SK-N-SH (cell line): ENCODE results near the gene PPP2R2B. TPM values are rescaled to one million over a fixed set of nuclear protein-coding genes. Genes with fewer than 3 reads are reported as not detected.

Experiments used
- CTCF ChIA-PET: fragments of 300-600, 350-600 bp; formaldehyde crosslinking; extraction: SDS; loops from one replicate; lab custom pipeline; 2021; lab: Yijun Ruan, JAX
- POLR2A ChIA-PET: fragments of 350-600 bp; sonication (Branson Sonifier 250); formaldehyde crosslinking; extraction: SDS; loops from one replicate; lab custom pipeline; 2020; ENCODE audit warnings: antibody characterized with exemption, inconsistent platforms; lab: Yijun Ruan, JAX
- DNase-seq: peaks from one replicate; pipeline ENCODE4 v3.0.0; 2012
- H2AFZ ChIP-seq: fragments of 200-600 bp; sonication (generic); 2 replicates; pipeline ENCODE4 v1.8.1; 2016; ENCODE audit warnings: antibody characterized with exemption, mild to moderate bottlenecking, low read depth
- H3F3A ChIP-seq: fragments of 200-600 bp; sonication (generic); replicated peaks from 2 replicates; pipeline ENCODE3; 2016; ENCODE audit warnings: antibody characterized with exemption, mild to moderate bottlenecking; ENCODE audit not compliant: insufficient read depth
- H3K27ac ChIP-seq, 2 experiments: fragments of 200-500 bp in 1 of 2; fragments of 200-600 bp in 1 of 2; sonication (Bioruptor generic) in 1 of 2; sonication (generic), shearing (Covaris generic) in 1 of 2; 2 replicates each; pipeline versions ENCODE4 v1.5.1 to v1.6.1; 2014 to 2016; ENCODE audit warnings: low read depth in 2 of 2, inconsistent platforms in 1 of 2, low read length in 1 of 2, mild to moderate bottlenecking in 1 of 2, mixed read lengths in 1 of 2
- H3K27me3 ChIP-seq: fragments of 200-600 bp; sonication (generic), shearing (Covaris generic); 2 replicates; pipeline ENCODE4 v1.6.1; 2016; ENCODE audit warnings: mixed run types; ENCODE audit not compliant: insufficient read depth
- H3K36me3 ChIP-seq, 2 experiments: fragments of 200-500 bp in 1 of 2; fragments of 200-600 bp in 1 of 2; sonication (Bioruptor generic) in 1 of 2; sonication (generic) in 1 of 2; replicated peaks in 1 of 2; 2 replicates each; pipeline versions ENCODE3 to v1.5.1; 2014 to 2016; ENCODE audit warnings: low read length in 1 of 2, mild to moderate bottlenecking in 1 of 2; ENCODE audit not compliant: insufficient read depth in 2 of 2, control insufficient read depth in 1 of 2
- H3K4me1 ChIP-seq, 2 experiments: fragments of 200-500 bp in 1 of 2; fragments of 200-600 bp in 1 of 2; sonication (Bioruptor generic) in 1 of 2; sonication (generic), shearing (Covaris generic) in 1 of 2; 2 replicates each; pipeline versions ENCODE4 v1.5.1 to v1.6.1; 2014 to 2016; ENCODE audit warnings: low read depth in 1 of 2, low read length in 1 of 2, mixed run types in 1 of 2; ENCODE audit not compliant: insufficient read depth in 2 of 2, control insufficient read depth in 1 of 2
- H3K4me2 ChIP-seq: fragments of 200-600 bp; sonication (generic), shearing (Covaris generic); 2 replicates; pipeline ENCODE4 v1.6.1; 2017; ENCODE audit warnings: mixed run types
- H3K4me3 ChIP-seq, 2 experiments: fragments of 200-500 bp in 1 of 2; fragments of 200-600 bp in 1 of 2; sonication (Bioruptor generic) in 1 of 2; sonication (generic), shearing (Covaris generic) in 1 of 2; 2 replicates each; pipeline versions ENCODE4 v1.5.1 to v1.8.1; 2014 to 2016; ENCODE audit warnings: low read depth in 2 of 2, inconsistent platforms in 1 of 2, low read length in 1 of 2, mild to moderate bottlenecking in 1 of 2, mixed read lengths in 1 of 2, moderate library complexity in 1 of 2
- H3K79me2 ChIP-seq: fragments of 200-600 bp; sonication (generic); 2 replicates; pipeline ENCODE4 v1.8.1; 2017; ENCODE audit warnings: mild to moderate bottlenecking; ENCODE audit not compliant: insufficient read depth
- H3K9ac ChIP-seq: fragments of 200-600 bp; sonication (generic); 2 replicates; pipeline ENCODE4 v1.6.1; 2017; ENCODE audit warnings: mixed run types
- H3K9me2 ChIP-seq: fragments of 200-600 bp; sonication (generic); 2 replicates; pipeline ENCODE4 v1.6.1; 2017; ENCODE audit warnings: mixed run types
- H3K9me3 ChIP-seq: fragments of 200-600 bp; sonication (generic); 2 replicates; pipeline ENCODE4 v1.6.1; 2017; ENCODE audit warnings: mixed run types, mild to moderate bottlenecking, moderate library complexity
- H4K20me1 ChIP-seq: fragments of 200-600 bp; sonication (generic); 2 replicates; pipeline ENCODE4 v1.6.1; 2017; ENCODE audit warnings: mild to moderate bottlenecking, mixed run types; ENCODE audit not compliant: insufficient read depth
- CHD2 ChIP-seq: fragments of 150-350 bp; IDR thresholded peaks from 2 replicates; pipeline ENCODE4 v1.6.1; 2018; ENCODE audit warnings: low read length; ENCODE audit not compliant: partially characterized antibody
- CTCF ChIP-seq: fragments of 200-600 bp; sonication (generic); IDR thresholded peaks from 2 replicates; pipeline ENCODE4 v1.6.1; 2017; ENCODE audit warnings: antibody characterized with exemption, mild to moderate bottlenecking, moderate library complexity
- ELF1 ChIP-seq: IDR thresholded peaks from 2 replicates; pipeline ENCODE4 v1.4.0; 2012
- EZH2phosphoT487 ChIP-seq: fragments of 200-600 bp; sonication (generic); IDR thresholded peaks from 2 replicates; pipeline ENCODE4 v1.6.1; 2017; ENCODE audit warnings: low read depth, mixed run types, mild to moderate bottlenecking, antibody characterized with exemption, moderate library complexity, borderline replicate concordance
- FOSL2 ChIP-seq: IDR thresholded peaks from 2 replicates; pipeline ENCODE4 v1.4.0; 2012; ENCODE audit warnings: low read depth, mild to moderate bottlenecking, moderate library complexity, borderline replicate concordance
- FOXJ3 ChIP-seq: sonication (generic); formaldehyde crosslinking; IDR thresholded peaks from 2 replicates; pipeline ENCODE4 v1.5.1; 2020; ENCODE audit warnings: mild to moderate bottlenecking, missing genetic modification reagents
- FOXM1 ChIP-seq: IDR thresholded peaks from 2 replicates; pipeline ENCODE4 v1.4.0; 2012; ENCODE audit warnings: low read depth, mild to moderate bottlenecking
- GATA2 ChIP-seq: sonication (generic); formaldehyde crosslinking; IDR thresholded peaks from 2 replicates; pipeline ENCODE4 v1.5.0; 2020; ENCODE audit warnings: mild to moderate bottlenecking, missing genetic modification reagents
- IRF3 ChIP-seq: fragments of 150-350 bp; IDR thresholded peaks from 2 replicates; pipeline ENCODE4 v1.6.1; 2016; ENCODE audit warnings: mild to moderate bottlenecking, low read depth, low read length
- JUND ChIP-seq: IDR thresholded peaks from 2 replicates; pipeline ENCODE4 v1.4.0; 2012
- MAX ChIP-seq: IDR thresholded peaks from 2 replicates; pipeline ENCODE4 v1.4.0; 2012; ENCODE audit warnings: low read depth
- MEF2A ChIP-seq: IDR thresholded peaks from 2 replicates; pipeline ENCODE4 v1.4.0; 2012; ENCODE audit warnings: low read depth, borderline replicate concordance
- MXI1 ChIP-seq: IDR thresholded peaks from 2 replicates; pipeline ENCODE4 v1.6.1; 2012; ENCODE audit warnings: mild to moderate bottlenecking, low read depth, low read length, improper control_type of control experiment
- NRF1 ChIP-seq: IDR thresholded peaks from 2 replicates; pipeline ENCODE4 v1.6.1; 2012; ENCODE audit warnings: low read depth, mild to moderate bottlenecking, low read length
- PBX3 ChIP-seq: IDR thresholded peaks from 2 replicates; pipeline ENCODE4; 2012
- POLR2AphosphoS5 ChIP-seq: IDR thresholded peaks from 2 replicates; pipeline ENCODE4 v1.6.1; 2012; ENCODE audit warnings: low read depth, low read length
- RAD21 ChIP-seq: IDR thresholded peaks from 2 replicates; pipeline ENCODE4 v1.6.1; 2012; ENCODE audit warnings: mild to moderate bottlenecking, low read length
- RFX5 ChIP-seq: IDR thresholded peaks from 2 replicates; pipeline ENCODE4 v1.6.1; 2012; ENCODE audit warnings: mild to moderate bottlenecking, improper control_type of control experiment, low read length
- RXRA ChIP-seq: IDR thresholded peaks from 2 replicates; pipeline ENCODE4 v1.4.0; 2012; ENCODE audit warnings: low read depth, mild to moderate bottlenecking, borderline replicate concordance
- SMC3 ChIP-seq: IDR thresholded peaks from 2 replicates; pipeline ENCODE4 v1.6.1; 2012; ENCODE audit warnings: low read depth, low read length, improper control_type of control experiment
- TCF12 ChIP-seq: IDR thresholded peaks from 2 replicates; pipeline ENCODE4 v1.4.0; 2012
- TEAD4 ChIP-seq: IDR thresholded peaks from 2 replicates; pipeline ENCODE4 v1.4.0; 2012; ENCODE audit warnings: mild to moderate bottlenecking, borderline replicate concordance; ENCODE audit not compliant: insufficient read depth
- USF1 ChIP-seq: IDR thresholded peaks from 2 replicates; pipeline ENCODE4 v1.4.0; 2012; ENCODE audit warnings: low read depth, borderline replicate concordance
- USF2 ChIP-seq: fragments of 150-350 bp; IDR thresholded peaks from 2 replicates; pipeline ENCODE4 v1.6.1; 2017; ENCODE audit warnings: antibody characterized with exemption, low read length, low read depth, borderline replicate concordance
- YY1 ChIP-seq: IDR thresholded peaks from 2 replicates; pipeline ENCODE4 v1.4.0; 2012; ENCODE audit warnings: low read depth, mild to moderate bottlenecking
- ZBTB33 ChIP-seq: IDR thresholded peaks from 2 replicates; pipeline ENCODE4 v1.4.0; 2012; ENCODE audit warnings: low read depth, borderline replicate concordance
- WGBS: methylation state at CpG from one replicate; pipeline ENCODE4 v1.1.6; 2017; ENCODE audit warnings: low lambda C conversion rate; 5-methylcytosine and 5-hydroxymethylcytosine counted together
- polyA plus RNA-seq, 3 experiments: library from polyadenylated mRNA; depleted of rRNA; stranded (reverse); fragments of >200 nt; gene quantifications; 2 replicates each; pipeline ENCODE4 v1.2.3, GENCODE V29; 2012

PPP2R2B gene
- polyA plus RNA-seq, 1 of the 3 experiments (the other 2 are of a cell fraction), result 11.4 TPM

GRCh38 chr5:146873186-146873917 lies 5.2 kb downstream of the PPP2R2B start:
- peak overlapping the region; percentile 52 to 69; a peak in 2 of 4 replicates for H3K27ac ChIP-seq
- WGBS, result 57% methylated on average over 7 of the region's 7 CpGs
- ChIA-PET CTCF (no interaction called here), POLR2A (no interaction called here)
- H3K79me2 ChIP-seq, result no peaks in the 10 kb centered on the region
- H3K4me3 ChIP-seq, result no peak overlapping the region
- no peak overlapping the region for H2AFZ ChIP-seq
- no peaks in the 10 kb centered on the region; the same call in 1 of the 2 replicates for H4K20me1 ChIP-seq
- no peak for DNase-seq
- no peaks in the 10 kb centered on the region for H3K36me3 ChIP-seq
- H3K9me2 ChIP-seq, result no peaks in the 10 kb centered on the region
- no peaks in the 10 kb centered on the region for H3K27me3 ChIP-seq
- peaks cover 0 to 7% of the 10 kb centered on the region in 2 experiments; a peak in 3 of 4 replicates for H3K4me1 ChIP-seq
- peak overlapping the region; percentile 46 for H3K4me2 ChIP-seq
- peaks cover 13% of the 10 kb centered on the region for H3F3A ChIP-seq
- H3K9me3 ChIP-seq, result no peaks in the 10 kb centered on the region
- no peak overlapping the region for H3K9ac ChIP-seq
- TF ChIP-seq GATA2, result no peak
- TF ChIP-seq TCF12, result peak; percentile 69
- TF ChIP-seq EZH2phosphoT487, result no peak
- TF ChIP-seq POLR2AphosphoS5, result no peak; the same call in 1 of the 2 replicates
- no peak for TF ChIP-seq CHD2
- no peak for TF ChIP-seq SMC3
- TF ChIP-seq ZBTB33, result 0 out of 2 replicates have a peak, but pooled peaks have one; percentile 30
- TF ChIP-seq MEF2A, result no peak
- TF ChIP-seq MXI1, result no peak
- TF ChIP-seq RXRA, result peak; percentile 15; the same call in 1 of the 2 replicates
- no peak for TF ChIP-seq ELF1
- peak; percentile 37; the same call in 1 of the 2 replicates for TF ChIP-seq JUND
- no peak for TF ChIP-seq NRF1
- no peak for TF ChIP-seq FOXJ3 (CRISPR knock-in tag)
- no peak for TF ChIP-seq USF1
- TF ChIP-seq USF2, result no peak
- peak; percentile 86 for TF ChIP-seq FOXM1
- no peak for TF ChIP-seq YY1
- TF ChIP-seq MAX, result no peak
- peak; percentile 73 for TF ChIP-seq PBX3
- peak; percentile 82 for TF ChIP-seq TEAD4
- no peak for TF ChIP-seq RFX5
- TF ChIP-seq IRF3, result no peak
- no peak for TF ChIP-seq FOSL2
- no peak for TF ChIP-seq CTCF
- no peak for TF ChIP-seq RAD21
